Activated CD4-positive, alpha-beta T cell treated with anti-CD3 and anti-CD28 coated beads, Interleukin-2, amount 50 U/mL, for 16 hours (primary cell): ENCODE data around the gene UBE2D3.
"Not testable (repeated sequence)": the region's sequence is repeated elsewhere in the genome, so short reads cannot be mapped to it uniquely, and the experiment has no call there.

Experiments
- DNase-seq: peaks from one replicate; pipeline ENCODE4 v3.0.0-alpha.2; 2020

Gene UBE2D3

GRCh38 chr4:102828497-102828808 is 1.1 kb upstream of the UBE2D3 start:
- DNase-seq, result no peak

- peak; percentile 100 for DNase-seq
Measured at GRCh38 chr4:102827674-102828496, 534 bp upstream of the UBE2D3 start.

DNA sequence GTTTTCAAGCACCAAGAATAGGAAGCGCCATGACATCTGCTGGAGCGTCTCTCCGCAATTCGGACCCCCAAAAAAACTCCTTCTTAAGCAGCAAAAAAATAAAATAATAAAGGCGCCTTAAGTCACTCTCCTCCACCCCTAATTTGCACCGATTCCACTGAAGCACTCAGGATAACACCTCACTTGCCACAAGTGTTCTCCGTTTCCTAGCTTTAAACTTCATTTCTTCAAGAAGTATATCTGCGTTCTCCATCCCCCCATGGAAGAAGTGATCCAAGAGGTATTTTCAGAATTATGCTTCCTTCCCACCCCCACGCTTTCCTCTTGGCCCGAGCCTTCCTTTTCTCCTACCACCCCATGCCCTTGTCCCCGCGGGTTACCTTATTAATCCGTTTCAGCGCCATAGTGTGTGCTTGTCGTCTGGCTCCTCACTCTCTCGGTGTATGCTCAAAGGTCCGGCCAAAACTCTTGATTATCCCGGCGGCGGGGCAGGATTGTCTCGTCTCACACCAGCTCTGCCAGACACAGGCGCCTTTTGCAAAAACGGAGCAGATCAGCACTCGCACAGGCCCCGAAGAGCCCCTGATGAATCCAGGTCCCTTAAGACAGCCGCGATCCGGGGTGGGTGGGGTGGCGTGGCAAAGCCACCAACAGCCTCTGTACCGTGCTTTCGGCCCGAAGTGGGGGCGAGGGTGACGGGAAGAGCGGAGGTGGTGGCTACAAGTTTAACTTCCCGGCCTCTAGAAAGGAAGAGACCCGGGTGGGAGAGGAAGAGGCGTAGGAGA is 1.1 kb downstream of the UBE2D3 start:
- no peak for DNase-seq

- DNase-seq, result peak; percentile 62
Measured at GRCh38 chr4:102825261-102826091, 1.9 kb downstream of the UBE2D3 start.

GRCh38 chr4:102824398-102824797 is 3.0 kb downstream of the UBE2D3 start:
- no peak for DNase-seq

DNA sequence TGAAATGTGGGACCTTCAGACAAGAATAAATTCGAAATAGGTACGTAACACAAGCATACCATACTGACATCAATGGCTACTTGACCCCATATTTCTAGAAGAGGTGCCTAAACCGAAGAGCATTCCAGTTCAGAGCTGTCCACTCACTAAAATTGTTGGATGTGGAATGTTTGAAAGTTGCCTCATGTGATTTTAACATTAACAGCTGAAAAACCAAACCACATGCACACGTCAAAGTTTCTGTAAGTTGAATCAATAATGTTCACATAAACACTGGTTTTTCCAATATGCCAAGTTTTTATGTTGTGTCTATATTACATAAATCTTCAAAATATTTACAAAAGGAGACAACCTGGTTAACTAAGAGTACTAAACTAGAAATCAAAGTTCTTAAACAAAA is 3.5 kb downstream of the UBE2D3 start:
- DNase-seq, result no peak

DNA sequence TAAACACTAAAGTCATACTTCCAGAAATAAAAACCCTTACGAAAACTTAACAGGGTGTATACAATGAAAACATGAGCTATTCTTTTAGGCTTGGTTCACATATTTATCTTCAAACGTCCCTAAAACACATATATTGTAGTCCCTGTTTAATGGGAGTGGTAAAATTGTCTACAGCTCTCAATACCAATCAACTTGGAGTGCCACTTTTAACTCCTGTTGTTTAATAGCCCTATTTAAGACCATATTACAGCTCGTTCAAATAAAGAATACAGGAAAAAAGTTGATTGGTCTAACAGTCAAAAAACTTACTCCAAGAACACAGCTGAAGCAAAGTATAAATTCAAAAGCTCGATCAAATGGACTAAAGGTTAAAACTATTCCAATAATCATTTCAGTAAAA is 3.9 kb downstream of the UBE2D3 start:
- DNase-seq, result no peak

GRCh38 chr4:102819588-102820365 is 7.6 kb downstream of the UBE2D3 start:
- peak; percentile 44 for DNase-seq

GRCh38 chr4:102819100-102819499 is 8.3 kb downstream of the UBE2D3 start:
- DNase-seq, result not testable (repeated sequence)

DNA sequence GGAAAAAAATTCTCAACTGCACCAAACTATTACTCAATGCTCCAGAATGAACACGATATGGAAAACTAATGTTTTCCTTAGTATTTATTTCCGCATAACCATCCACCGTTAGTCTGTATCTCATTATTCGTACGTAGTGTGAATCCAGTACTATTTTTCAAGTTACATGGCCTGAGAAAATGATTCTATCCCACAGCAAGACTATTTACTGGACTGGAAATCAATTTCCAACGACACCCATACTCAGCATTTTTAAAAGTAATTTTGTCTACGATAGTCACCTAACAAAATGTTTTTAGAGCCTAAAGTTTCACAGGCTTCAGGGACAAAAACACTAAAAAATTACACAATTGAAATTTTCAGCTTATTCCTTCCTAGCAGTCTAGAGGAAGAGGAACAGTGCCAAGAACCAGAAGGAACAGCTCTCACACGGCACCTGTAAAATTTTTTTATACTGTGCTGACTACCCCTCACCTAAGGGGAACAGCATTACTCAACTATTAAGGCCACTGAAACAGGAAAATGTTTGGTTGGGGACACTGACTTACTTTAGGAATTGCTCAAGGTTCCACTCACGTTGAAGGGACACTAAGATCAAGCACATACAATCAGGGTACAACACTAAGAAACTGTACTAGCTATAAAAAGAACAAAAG is 9.6 kb downstream of the UBE2D3 start:
- no peak for DNase-seq

- peak; percentile 34 for DNase-seq
Measured at GRCh38 chr4:102817021-102817605, 10.2 kb downstream of the UBE2D3 start.

- no peak for DNase-seq
Measured at GRCh38 chr4:102815981-102816380, 11.4 kb downstream of the UBE2D3 start.

- no peak for DNase-seq
Measured at GRCh38 chr4:102809691-102810090, 17.7 kb downstream of the UBE2D3 start.

DNA sequence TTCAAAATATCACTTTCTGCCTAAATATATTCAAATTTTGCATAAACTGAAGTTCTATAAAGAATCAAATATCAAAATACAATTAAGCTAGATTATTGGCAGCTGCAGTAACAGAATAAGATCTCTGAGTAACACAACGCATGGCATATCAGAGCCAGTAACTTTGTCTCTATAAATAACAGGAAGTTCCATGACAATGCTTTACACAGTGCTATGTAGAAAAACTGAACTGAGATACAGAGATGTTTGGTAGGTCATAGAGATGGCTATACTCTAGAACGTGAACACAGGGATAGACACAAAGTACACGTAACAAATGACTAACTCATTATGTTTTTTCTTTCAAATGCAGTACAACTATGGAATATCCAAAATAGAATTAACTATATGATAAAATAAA is 18.2 kb downstream of the UBE2D3 start:
- no peak for DNase-seq

- no peak for DNase-seq
Measured at GRCh38 chr4:102808009-102808408, 19.3 kb downstream of the UBE2D3 start.

DNA sequence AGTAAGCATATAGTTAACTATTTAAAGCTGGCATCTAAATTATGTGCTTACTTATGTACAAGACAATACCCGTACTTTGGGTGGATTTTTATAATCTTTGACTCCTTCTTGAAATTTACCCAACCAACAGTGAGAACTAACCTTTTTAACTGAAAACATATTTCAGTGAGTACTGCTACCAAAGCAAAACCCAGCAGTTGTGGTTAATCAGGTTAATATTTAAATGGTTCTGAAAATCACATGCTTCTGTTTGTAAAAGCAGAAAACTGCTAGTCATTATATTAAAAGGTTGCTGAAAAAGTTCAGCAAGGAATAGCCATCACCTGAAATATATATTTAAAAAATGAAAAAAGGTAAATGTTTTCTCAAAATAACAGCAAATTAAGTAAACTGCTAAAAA is 20.0 kb downstream of the UBE2D3 start:
- DNase-seq, result no peak

GRCh38 chr4:102799816-102800215 is 27.5 kb downstream of the UBE2D3 start:
- no peak for DNase-seq

DNA sequence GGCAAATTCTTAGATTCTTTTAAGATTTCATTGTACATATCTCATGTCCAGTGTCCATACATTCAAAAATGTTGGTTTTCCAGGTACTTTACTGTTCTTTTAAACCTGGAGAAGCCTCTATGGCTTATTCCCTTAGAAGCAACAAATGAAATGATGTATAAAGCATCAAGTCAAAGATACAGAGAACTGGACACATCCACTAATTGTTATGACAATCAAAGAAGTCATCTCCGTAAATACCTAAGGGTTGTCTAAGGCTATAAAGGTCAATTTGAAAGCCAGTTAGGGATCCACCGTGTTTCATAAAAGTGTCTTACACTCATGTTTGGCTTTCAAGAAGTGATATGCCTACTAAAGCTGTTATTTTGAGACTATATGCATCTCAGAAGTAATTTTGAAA is 32.4 kb downstream of the UBE2D3 start:
- no peak for DNase-seq

- no peak for DNase-seq
Measured at GRCh38 chr4:102792361-102792936, 34.9 kb downstream of the UBE2D3 start.

DNA sequence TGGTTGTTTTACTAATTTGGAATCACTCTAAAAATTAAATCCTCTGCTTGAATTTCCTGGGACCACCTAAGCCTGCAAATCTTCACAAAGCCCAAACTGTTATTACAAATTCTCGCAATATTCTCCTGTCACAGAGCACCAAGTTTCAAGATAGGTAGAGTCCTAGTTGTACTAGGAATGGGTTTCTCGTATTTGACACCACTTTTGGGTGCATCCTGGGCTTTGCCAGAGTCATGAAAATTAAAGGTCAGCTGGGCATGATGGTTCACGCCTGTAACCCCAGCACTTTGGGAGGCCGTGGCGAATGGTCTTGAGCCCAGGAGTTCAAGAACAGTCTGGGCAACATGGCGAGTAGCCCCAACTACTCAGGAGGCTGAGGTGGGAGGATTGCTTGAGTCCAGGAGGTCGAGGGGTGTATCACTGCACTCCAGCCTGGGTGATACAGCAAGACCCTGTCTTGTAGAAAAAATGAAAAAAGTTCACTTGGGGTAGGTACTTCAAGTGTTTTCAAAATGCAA is 36.0 kb downstream of the UBE2D3 start:
- no peak for DNase-seq

DNA sequence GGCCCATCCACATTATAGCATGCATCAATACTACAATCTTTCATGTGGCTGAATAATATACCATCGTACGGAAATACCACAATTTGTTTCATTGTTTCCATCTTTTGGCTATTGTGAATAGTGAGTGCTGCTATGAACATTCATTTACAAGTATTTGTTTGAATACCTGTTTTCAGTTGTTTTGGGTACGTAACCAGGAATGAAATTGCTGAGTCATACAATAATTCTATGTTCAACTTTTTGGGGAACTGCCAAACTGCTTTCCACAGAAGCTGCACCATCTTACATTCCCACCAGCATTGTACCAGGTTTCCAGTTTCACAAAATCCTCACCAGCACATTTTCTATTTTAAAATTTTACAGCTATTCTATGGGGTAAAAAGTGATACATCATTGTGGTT is 38.0 kb downstream of the UBE2D3 start:
- DNase-seq, result peak; percentile 42
